Neural progenitor cell (in vitro differentiated cells): ENCODE measurements around the gene NDUFA11.
"Not testable (repeated sequence)": the region's sequence is repeated elsewhere in the genome, so short reads cannot be mapped to it uniquely, and the experiment has no call there.

Experiments
- CTCF ChIP-seq: fragments of 200-600 bp; sonication (generic); IDR thresholded peaks from 2 replicates; pipeline ENCODE4 v1.5.1; 2017; ENCODE audit warnings: antibody characterized with exemption, mild to moderate bottlenecking
- EZH2 ChIP-seq: fragments of 200-600 bp; sonication (generic); IDR thresholded peaks from 2 replicates; pipeline ENCODE4 v1.6.1; 2017; ENCODE audit warnings: antibody characterized with exemption, mild to moderate bottlenecking, moderate library complexity

- TF ChIP-seq CTCF, EZH2: not testable (repeated sequence)
These were observed 55.7 kb downstream of the NDUFA11 start for GRCh38 chr19:5847846-5848245.
